Measurements from ENCODE around the gene FOXA3.
A peak's percentile ranks its signal among the peaks of the same experiment; 100 is the strongest.

Gene FOXA3

DNA sequence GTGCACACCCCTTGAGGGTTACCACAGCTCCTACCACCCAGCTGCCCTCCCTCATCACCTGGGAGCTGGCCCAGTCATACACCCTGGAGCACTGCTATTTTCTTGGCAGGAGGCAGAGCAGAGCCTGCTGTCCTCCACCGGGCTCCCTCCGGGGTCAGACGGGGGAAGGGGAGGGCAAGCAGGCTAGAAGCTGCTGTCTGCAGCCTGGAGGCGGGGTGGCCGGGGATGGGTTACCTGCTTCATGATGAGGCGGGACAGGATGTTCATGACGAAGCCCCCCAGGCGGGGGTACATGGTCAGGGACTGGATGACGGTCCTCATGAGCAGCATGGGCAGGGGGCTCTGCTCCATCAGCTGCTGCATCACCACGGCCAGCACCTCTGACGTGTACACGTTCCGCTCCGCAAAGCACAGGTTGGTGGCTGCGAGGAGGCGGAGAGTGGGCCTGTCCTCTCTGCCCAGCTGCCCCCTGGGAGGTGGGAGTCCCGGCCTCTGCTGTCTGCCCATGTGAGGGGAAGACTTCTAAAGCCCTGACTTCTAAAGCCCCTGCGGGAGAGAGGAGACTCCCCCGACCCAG, 46.3 kb upstream of the FOXA3 start:
- DNase-seq = peak; percentile 18
- Histone ChIP-seq H3K4me3 (ENCODE audit: low read depth, low read length) (no peak overlapping the region), H3K27me3 (no peaks in the 10 kb centered on the region), H3K4me1 (no peaks in the 10 kb centered on the region; the same call in 1 of the 2 replicates), H3K9me3 (no peaks in the 10 kb centered on the region), H3K36me3 (peaks cover 8% of the 10 kb centered on the region)
- TF ChIP-seq CTCF (IDR thresholded peaks at IDR 0.05; ENCODE audit: low read depth, low read length) = no peak

- H3K27me3 ChIP-seq = no peaks in the 10 kb centered on the region
- TF ChIP-seq CTCF (IDR thresholded peaks at IDR 0.05; ENCODE audit: low read depth, low read length) = no peak
- H3K4me3 ChIP-seq (ENCODE audit: low read depth, low read length) = no peak overlapping the region
- peaks cover 7% of the 10 kb centered on the region for H3K4me1 ChIP-seq
- H3K9me3 ChIP-seq = no peaks in the 10 kb centered on the region
- H3K36me3 ChIP-seq = peaks cover 25% of the 10 kb centered on the region
- DNase-seq = peak; percentile 10
These were observed 44.4 kb upstream of the FOXA3 start for GRCh38 chr19:45819769-45820168.

GRCh38 chr19:45820413-45821102, 43.6 kb upstream of the FOXA3 start:
- H3K9me3 ChIP-seq = no peaks in the 10 kb centered on the region
- peaks cover 7% of the 10 kb centered on the region for H3K4me1 ChIP-seq
- no peak overlapping the region for H3K4me3 ChIP-seq (ENCODE audit: low read depth, low read length)
- peaks cover 33% of the 10 kb centered on the region for H3K36me3 ChIP-seq
- TF ChIP-seq CTCF (IDR thresholded peaks at IDR 0.05; ENCODE audit: low read depth, low read length) = no peak
- no peak for DNase-seq
- H3K27me3 ChIP-seq = no peaks in the 10 kb centered on the region

- no peak for TF ChIP-seq CTCF (IDR thresholded peaks at IDR 0.05; ENCODE audit: low read depth, low read length)
- Histone ChIP-seq H3K4me3 (ENCODE audit: low read depth, low read length) (no peak overlapping the region), H3K27me3 (no peaks in the 10 kb centered on the region), H3K36me3 (peaks cover 39% of the 10 kb centered on the region), H3K9me3 (no peaks in the 10 kb centered on the region), H3K4me1 (peaks cover 7% of the 10 kb centered on the region)
- DNase-seq = no peak
These were observed 43.0 kb upstream of the FOXA3 start for GRCh38 chr19:45821103-45821521.

- H3K9me3 ChIP-seq = no peaks in the 10 kb centered on the region
- H3K27me3 ChIP-seq = no peaks in the 10 kb centered on the region
- peaks cover 7% of the 10 kb centered on the region for H3K4me1 ChIP-seq
- TF ChIP-seq CTCF (IDR thresholded peaks at IDR 0.05; ENCODE audit: low read depth, low read length) = no peak
- H3K4me3 ChIP-seq (ENCODE audit: low read depth, low read length) = no peak overlapping the region
- peaks cover 43% of the 10 kb centered on the region for H3K36me3 ChIP-seq
- DNase-seq = no peak
These were observed 42.6 kb upstream of the FOXA3 start for GRCh38 chr19:45821570-45821969.

DNA sequence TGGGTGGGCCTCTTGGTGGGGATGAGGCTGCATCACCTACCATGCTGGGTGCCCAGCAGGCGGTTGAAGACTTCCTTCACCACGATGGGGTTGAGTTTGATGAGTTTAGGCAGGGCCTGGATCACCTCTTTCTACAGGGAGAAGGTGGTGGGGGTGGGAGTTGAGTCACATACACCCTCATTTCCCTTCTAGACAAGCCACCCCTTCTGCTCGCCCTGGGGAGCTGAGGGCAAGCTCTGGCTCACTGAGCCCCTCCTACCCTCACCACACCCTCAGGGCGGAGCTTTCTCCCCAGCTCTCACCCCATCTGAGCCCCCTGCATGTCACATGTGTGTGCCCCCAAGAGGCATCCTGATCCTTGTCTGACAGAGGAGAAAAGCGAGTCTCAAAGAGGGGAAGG, 41.4 kb upstream of the FOXA3 start:
- DNase-seq = no peak
- no peak overlapping the region for H3K4me3 ChIP-seq (ENCODE audit: low read depth, low read length)
- H3K27me3 ChIP-seq = no peaks in the 10 kb centered on the region
- H3K4me1 ChIP-seq = peaks cover 7% of the 10 kb centered on the region
- no peak for TF ChIP-seq CTCF (IDR thresholded peaks at IDR 0.05; ENCODE audit: low read depth, low read length)
- H3K9me3 ChIP-seq = no peaks in the 10 kb centered on the region
- H3K36me3 ChIP-seq = peaks cover 55% of the 10 kb centered on the region
